ENCODE measurements around the gene PSMA7.

PSMA7 gene

DNA sequence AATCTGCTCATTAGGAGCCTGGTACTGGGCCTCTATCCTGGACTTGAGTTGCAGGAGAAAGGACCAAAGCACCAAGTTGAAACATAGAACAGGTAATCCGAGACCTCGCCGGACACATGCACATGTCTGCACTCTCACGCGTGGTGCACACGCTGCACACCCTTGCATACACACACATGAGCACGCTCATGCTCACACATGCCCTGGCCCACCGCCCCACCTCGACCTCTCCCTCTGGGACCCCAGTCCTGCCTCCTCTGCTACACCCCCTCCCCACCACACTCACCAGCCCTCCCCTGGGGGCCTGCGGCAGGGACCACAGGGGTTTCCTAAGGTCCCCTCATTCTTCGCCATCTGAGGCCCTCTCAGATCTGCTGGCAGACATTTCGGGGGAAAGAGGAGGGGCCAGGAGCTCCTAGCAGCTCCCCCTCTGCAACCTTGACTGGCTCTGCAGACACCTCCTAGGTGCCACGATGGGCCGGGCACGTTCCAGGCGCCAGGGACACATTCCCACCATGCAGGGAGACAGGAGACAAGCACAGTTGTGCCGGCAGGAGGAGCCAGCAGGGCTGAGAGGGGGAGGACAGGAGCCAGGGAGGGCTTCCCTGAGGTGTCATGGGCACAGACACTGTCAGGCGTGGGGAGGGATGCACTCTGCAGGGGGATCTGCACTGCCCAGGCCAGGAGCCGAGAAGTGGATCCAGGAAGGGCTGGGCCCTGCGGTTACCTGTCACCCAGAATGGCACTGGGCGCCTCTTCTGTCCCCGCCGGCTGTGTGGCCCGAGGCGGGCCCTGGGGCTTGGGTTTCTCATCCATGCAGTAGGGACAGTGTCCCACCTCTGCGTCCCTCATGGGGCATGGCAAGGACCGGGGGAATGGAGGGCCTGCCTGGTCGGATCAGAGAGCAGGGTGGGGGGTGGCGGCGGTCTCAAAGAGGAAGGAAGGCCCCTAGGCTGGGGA lies 46.5 kb downstream of the PSMA7 start:
- no peak for DNase-seq (ENCODE audit: low read depth in 2 of 2, low spot score in 1 of 2)

DNA sequence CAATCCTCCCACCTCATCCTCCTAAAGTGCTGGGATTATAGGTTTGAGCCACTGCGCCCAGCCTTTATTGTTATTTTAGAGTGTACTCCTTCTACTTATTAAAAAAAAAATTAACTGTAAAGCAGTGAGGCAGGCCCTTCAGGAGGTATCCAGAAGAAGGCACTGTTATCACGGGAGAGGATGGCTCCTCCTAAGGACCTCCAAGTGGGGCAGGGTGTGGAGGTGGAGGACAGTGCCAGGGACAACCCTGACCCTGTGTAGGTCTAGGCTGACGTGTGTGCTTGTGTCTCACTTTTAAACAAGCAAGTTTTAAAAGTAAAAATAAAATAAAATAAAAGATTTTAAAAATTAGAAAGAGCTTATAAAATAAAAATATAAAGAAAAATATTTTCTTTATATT lies 53.8 kb downstream of the PSMA7 start:
- DNase-seq (ENCODE audit: low read depth in 2 of 2, low spot score in 1 of 2): no peak

DNA sequence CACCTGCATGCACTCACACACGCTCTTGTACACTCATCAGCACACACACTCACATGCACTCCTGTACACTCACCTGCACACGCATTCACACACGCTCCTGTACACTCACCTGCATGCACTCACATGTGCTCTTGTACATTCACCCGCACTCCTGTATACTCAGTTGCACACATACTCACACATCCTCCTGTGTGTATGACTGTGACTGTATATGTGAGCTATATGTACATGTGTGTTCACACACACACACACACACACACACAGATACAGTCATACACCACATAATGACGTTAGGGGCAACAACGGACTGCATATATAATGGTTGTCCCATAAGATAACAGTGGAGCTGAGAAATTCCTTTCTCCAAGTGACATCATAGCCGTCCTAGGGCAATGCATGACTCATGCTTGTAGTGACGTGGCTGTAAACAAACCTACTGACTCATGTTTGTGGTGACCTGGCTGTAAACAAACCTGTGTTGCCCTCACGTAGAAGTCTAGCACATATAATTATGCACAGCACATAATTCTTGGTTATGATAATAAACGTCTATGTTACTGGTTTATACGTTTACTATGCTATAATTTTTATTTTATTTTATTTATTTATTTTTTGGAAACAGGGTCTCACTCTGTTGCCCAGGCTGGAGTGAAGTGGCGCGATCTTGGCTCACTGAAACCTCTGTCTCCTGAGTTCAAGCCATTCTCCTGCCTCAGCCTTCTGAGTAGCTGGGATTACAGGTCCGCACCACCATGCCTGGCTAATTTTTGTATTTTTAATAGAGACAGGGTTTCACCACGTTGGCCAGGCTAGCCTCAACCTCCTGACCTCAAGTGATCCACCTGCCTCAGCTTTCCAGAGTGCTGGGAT lies 54.7 kb downstream of the PSMA7 start:
- DNase-seq (ENCODE audit: low read depth in 2 of 2, low spot score in 1 of 2): no peak

DNA sequence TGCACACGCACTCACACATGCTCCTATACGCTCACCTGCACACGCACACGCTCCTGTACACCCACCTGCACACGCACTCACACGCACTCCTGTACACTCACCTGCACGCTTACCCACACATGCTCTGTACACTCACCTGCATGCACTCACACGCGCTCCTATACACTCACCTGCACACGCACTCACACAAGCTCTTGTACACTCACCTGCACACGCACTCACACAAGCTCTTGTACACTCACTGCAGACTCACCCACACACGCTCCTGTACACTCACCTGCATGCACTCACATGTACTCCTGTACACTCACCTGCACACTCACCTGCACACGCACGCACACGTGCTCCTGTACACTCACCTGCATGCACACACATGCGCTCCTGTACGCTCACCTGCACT lies 55.6 kb downstream of the PSMA7 start:
- no peak for DNase-seq (ENCODE audit: low read depth in 2 of 2, low spot score in 1 of 2)

DNA sequence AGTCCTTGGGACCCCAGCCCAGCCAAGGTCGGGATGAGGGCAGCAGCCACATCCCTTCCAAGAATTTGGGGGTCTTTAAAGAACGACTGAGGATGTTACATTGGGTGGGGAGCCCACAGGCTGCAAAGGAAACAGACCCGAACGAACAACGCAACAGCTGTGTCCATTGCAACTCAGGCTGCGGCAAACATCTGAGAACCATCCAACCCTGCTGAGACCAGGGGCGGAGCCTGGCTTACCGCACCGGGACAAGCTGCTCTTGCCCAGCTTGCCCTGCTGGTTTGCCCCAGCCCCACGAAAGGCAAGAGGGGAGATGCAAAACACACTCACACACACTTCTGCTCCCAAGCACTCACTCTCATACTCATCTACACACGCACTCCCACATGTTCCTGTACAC lies 56.0 kb downstream of the PSMA7 start:
- no peak for DNase-seq (ENCODE audit: low read depth in 2 of 2, low spot score in 1 of 2)
